ENCODE results near the gene PRDX6.
"Not testable (repeated sequence)": the region's sequence is repeated elsewhere in the genome, so short reads cannot be mapped to it uniquely, and the experiment has no call there.

Gene PRDX6

GRCh38 chr1:173469656-173470055 is 7.5 kb upstream of the PRDX6 start:
- DNase-seq = no peak

DNA sequence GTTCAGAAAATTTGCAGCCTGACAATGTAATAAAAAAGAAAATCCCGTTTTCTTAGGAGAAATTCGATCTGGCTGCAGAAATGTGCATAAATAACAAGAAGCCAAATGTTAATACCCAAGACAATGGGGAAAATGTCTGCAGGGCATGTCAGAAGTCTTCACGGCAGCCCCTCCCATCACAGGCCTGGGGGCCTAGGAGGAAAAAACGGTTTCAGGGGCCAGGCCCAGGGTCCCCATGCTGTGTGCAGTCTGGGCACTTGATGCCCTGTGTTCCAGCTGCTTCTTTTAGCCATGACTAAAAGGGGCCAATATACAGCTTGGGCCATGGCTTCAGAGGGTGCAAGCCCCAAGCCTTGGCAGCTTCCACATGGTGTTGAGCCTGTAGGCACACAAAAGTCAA is 6.5 kb upstream of the PRDX6 start:
- no peak for DNase-seq

DNA sequence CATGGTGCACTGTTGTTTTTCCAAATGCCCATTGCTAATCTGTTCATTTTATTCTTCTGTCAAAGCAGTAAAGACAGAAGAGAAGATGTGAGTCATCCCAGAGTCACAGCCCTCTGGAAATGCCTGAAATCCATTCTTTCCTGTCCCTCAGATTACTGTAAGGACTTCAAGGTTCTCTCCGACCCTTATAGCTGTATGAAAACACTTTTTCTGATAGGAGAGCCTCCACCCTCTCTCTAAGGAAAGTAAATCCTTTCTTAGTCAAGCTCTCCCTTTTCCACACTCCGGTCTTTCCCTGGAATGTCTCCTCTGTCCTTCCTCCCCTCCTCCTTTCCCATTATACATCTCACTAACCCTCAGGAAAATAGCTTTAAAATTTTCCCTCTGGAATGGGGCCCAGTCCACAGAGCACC is 3.5 kb upstream of the PRDX6 start:
- DNase-seq = no peak

DNA sequence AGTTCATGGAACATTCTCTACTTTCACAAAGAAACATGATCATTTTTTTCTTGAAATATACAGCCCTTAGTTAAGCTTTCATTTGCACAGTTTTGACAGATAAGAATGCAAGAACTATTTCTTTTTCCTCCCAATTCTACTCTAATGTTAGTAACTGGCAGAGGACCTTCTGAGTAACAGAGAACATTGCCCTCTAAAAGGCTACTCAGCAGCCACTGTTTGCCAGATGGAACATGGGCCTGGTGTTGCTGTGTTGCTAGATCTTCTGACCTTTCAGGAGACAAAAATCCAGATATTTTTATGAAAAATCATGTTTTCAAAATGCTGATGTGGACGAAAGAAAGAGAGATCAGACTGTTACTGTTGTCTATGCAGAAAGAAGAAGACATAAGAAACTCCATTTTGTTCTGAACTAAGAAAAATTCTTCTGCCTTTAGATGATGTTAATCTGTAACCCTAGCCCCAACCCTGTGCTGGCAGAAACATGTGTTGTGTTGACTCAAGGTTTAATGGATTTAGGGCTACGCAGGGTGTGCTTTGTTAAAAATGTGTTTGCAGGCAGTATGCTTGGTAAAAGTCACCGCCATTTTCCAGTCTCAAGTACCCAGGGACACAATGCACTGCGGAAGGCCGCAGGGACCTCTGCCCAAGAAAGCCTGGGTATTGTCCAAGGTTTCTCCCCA is 2.9 kb upstream of the PRDX6 start:
- DNase-seq = peak; percentile 8

DNA sequence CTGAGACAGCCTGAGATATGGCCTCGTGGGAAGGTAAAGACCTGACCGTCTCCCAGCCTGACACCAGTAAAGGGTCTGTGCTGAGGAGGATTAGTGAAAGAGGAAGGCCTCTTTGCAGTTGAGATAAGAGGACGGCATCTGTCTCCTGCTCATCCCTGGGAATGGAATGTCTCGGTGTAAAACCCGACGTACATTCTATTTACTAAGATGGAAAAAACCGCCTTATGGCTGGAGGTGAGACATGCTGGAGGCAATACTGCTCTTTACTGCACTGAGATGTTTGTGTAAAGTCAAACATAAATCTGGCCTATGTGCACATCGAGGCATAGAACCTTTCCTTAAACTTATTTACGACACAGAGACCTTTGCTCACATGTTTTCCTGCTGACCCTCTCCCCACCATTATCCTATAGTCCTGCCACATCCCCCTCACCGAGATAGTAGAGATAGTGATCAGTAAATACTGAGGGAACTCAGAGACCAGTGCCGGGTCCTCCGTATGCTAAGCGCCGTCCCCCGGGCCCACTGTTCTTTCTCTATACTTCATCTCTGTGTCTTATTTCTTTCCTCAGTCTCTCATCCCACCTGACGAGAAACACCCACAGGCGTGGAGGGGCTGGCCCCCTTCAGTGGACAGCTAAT is 2.2 kb upstream of the PRDX6 start:
- DNase-seq = not testable (repeated sequence)

- DNase-seq = peak; percentile 18
Observed at GRCh38 chr1:173475564-173476196, 1.5 kb upstream of the PRDX6 start.

DNA sequence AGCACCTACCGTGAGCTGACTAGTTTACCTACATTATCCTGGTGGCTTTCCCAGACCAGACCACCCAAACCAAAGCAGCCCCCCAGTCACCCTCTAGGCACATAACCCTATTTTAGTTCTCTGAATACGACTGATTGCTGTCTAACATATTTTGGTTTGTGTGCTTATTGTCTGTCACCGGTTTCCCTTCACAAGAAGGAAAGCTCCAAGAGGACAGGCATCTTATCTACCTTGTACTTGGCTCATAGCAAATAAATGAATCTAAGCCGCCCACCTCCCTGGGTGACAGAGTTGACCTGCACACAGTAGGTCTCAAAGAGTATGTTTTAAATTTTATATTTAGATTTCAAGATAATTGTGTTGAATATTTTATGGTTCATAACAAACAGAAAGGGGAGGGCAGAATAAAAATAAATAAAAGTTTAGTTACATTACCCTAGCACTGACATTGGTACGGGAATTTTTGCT is 904 bp upstream of the PRDX6 start:
- no peak for DNase-seq

GRCh38 chr1:173476665-173477285 is 360 bp upstream of the PRDX6 start:
- peak; percentile 87 for DNase-seq

- DNase-seq = no peak
Observed at GRCh38 chr1:173478094-173478674, 1.0 kb downstream of the PRDX6 start.

DNA sequence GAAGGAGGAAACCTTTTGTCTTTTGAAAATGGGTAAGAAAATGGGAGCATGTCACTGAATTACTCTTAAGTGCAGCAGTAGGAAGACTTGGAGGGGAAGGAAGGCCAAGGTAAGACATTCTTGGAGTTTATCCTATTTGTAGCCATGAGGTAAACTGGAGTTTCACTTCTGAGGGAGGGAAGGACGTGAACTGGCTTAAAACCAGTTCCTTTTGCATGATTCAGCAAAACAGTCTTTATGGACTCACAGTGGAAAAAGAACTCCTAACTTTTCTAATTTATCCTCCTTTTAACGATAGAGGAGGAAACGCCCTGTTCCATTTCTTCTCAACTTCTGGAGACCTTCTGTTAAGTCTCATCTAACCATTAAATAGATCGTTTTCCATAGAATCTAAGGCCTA is 2.5 kb downstream of the PRDX6 start:
- no peak for DNase-seq

- no peak for DNase-seq
Observed at GRCh38 chr1:173481195-173481772, 4.1 kb downstream of the PRDX6 start.

GRCh38 chr1:173482683-173483082 is 5.5 kb downstream of the PRDX6 start:
- DNase-seq = no peak

DNA sequence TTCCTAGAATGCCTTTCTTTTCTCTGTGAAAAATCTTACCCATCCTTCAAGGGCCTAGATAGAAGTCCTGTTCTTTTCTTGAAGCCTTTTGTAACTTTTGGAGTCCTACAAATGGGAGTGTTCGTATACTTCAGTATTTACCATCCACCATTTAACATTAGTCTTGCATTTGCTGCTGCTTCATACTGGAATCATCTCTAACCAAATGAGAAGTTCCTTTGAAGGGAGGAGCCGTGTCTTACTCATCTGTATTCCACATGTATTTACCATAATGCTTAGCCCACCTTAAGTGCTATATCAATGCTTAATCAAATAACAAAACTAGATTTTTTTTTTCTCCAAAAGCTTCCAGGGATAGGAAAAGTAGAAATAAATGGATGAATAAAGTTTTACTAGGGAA is 7.1 kb downstream of the PRDX6 start:
- no peak for DNase-seq

DNA sequence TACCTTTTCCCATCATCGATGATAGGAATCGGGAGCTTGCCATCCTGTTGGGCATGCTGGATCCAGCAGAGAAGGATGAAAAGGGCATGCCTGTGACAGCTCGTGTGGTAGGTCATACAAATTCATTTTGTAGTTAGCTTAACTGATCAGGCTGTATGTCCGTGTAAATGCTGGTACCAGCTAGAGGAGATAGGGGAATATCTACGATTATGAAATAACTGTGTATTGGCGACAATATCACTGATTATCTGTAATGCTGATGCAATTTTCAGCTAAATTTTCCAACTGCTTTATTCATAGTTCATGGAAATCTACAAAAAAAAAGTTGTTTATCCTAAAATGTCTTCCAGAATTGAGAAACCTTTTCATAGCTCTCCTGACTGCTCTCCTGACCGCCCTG is 8.3 kb downstream of the PRDX6 start:
- no peak for DNase-seq

- no peak for DNase-seq
Observed at GRCh38 chr1:173488001-173488400, 10.9 kb downstream of the PRDX6 start.

DNA sequence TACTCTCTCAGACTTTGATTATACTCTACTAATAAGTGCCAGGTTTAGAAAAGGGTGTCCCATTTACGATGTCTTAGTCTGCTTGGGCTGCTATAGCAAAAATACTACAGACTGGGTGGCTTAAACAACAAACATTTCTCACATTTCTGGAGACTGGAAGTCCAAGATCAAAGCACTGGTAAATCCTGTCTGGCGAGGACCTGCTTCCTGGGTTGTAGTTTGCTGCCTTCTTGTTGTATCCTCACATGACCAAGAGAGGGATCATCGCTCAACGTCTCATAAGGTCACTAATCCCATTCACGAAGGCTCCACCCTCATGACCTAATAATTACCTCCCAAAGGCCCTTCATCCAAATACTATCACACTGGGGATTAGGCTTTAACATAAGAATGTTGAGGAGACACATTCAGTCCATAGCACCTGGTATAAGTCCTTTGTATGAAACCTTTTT is 12.0 kb downstream of the PRDX6 start:
- no peak for DNase-seq

- DNase-seq = no peak
Observed at GRCh38 chr1:173489929-173490328, 12.8 kb downstream of the PRDX6 start.

DNA sequence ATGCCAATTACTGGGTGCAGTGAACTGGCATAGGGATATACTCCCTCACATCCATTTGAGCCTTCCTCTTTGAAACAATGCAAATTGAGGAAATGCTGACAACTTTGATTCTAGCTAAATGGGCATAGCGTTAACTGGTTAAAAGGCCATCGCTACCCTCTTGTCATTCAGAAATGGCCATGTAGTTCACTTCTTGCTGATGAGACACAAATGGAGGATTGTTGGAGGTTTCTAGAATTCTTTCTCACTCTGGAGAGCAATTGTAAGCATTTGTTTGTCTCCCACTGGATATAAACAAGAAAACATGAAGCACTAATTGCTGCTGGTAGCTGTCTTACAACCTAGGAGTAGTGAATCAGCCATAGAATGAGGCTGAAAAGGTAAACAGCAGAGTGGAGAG is 14.4 kb downstream of the PRDX6 start:
- no peak for DNase-seq

GRCh38 chr1:173493125-173493524 is 16.0 kb downstream of the PRDX6 start:
- not testable (repeated sequence) for DNase-seq

DNA sequence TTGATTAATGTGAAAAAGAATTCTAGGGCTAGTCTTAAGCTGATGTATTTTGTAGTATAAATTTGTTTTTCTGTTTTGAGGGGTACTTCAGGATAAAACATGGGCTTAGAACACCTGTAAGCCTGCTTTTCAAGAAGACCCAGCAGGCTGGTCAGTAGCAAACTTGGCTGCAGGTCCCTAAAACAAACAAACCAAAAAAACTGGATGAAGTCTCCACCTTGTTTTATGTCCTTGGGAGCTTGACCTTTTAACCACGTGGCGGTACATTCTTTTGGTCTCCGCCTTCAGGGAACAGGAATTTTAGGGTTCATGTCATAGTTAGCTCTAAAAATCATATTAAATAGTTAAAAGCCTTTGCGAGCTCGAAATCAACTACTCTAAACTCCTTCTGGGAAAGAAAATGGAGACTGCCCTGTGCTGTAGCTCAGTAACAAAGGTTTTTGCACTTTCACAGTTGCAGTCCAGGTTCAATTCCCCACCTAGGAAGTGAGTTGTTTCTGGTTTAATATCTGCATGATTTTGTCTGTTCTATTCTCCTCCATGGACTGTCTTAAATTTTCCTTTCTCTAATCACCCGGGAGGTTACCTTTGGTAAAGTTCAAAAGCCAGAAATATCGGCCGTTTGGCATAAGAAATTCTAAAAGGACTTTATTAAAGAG is 18.6 kb downstream of the PRDX6 start:
- no peak for DNase-seq

GRCh38 chr1:173496757-173497320 is 19.7 kb downstream of the PRDX6 start:
- DNase-seq = no peak

GRCh38 chr1:173499729-173500128 is 22.6 kb downstream of the PRDX6 start:
- no peak for DNase-seq
